Astrocyte of the spinal cord (primary cell): ENCODE data around the gene MEIS2.

Experiments
- DNase-seq: peaks from one replicate; pipeline ENCODE4 v3.0.0; 2011; ENCODE audit warnings: low read depth, low spot score
- H3K4me3 ChIP-seq: 2 replicates; pipeline ENCODE4 v1.5.1; 2011; ENCODE audit warnings: low read depth, mild to moderate bottlenecking, low read length, moderate library complexity
- in situ Hi-C: cut with HindIII; loops from 2 replicates; pipeline ENCODE4 v1.10.0; 2017; ENCODE audit warnings: low sequenced_read_pairs
- TF ChIP-seq, protein P1 (sequence below): IDR thresholded peaks from 2 replicates; pipeline ENCODE4 v1.5.1; 2012; ENCODE audit warnings: low read depth, mild to moderate bottlenecking, low read length, inconsistent platforms

Gene MEIS2

DNA sequence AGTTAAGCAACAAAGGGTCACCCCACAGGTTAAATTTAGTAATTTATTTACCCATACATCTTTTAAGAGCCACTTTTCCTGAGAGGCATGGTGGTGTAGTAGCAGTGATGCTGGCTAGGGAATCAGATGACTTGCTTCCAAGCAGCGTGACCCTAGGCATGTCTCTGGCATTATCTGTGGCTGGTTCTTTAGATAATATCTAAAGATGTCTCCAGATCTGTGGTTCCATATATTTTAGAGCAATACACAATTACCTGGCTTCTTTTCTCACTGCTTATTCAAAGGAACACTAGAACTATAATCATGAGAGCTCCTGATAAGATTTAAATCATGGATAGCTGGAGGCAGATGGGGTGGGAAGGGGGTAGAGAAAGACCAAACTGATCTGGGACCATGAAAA is 21.1 kb upstream of the MEIS2 start:
- in situ Hi-C loops = no loop called here
- TF ChIP-seq, protein P1, sequence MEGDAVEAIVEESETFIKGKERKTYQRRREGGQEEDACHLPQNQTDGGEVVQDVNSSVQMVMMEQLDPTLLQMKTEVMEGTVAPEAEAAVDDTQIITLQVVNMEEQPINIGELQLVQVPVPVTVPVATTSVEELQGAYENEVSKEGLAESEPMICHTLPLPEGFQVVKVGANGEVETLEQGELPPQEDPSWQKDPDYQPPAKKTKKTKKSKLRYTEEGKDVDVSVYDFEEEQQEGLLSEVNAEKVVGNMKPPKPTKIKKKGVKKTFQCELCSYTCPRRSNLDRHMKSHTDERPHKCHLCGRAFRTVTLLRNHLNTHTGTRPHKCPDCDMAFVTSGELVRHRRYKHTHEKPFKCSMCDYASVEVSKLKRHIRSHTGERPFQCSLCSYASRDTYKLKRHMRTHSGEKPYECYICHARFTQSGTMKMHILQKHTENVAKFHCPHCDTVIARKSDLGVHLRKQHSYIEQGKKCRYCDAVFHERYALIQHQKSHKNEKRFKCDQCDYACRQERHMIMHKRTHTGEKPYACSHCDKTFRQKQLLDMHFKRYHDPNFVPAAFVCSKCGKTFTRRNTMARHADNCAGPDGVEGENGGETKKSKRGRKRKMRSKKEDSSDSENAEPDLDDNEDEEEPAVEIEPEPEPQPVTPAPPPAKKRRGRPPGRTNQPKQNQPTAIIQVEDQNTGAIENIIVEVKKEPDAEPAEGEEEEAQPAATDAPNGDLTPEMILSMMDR = no peak

DNA sequence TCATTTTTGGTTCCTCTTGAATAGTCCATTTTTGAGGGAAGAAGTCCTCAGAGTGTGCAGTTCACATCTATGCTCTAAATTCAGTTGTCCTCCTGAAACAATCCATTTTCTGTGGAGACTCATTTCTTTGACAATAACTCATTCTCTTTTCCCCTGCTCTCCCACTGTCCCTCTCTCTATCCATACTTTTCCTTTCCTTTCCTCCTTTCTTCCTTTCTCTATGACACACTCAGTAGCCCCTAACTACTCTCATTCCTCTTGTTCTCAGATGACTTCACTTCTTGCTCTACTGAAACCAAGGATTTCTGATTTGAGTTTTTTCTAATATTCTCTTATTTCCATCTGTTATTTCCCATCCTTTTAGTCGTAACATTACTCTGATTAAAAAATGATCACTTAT is 16.7 kb upstream of the MEIS2 start:
- DNase-seq = no peak
- in situ Hi-C loops = no loop called here
- H3K4me3 ChIP-seq = no peak overlapping the region
- TF ChIP-seq, protein P1 = no peak

More for the DNA sequence above, 21.1 kb upstream of the MEIS2 start:
- H3K4me3 ChIP-seq = no peak overlapping the region
- DNase-seq = no peak

DNA sequence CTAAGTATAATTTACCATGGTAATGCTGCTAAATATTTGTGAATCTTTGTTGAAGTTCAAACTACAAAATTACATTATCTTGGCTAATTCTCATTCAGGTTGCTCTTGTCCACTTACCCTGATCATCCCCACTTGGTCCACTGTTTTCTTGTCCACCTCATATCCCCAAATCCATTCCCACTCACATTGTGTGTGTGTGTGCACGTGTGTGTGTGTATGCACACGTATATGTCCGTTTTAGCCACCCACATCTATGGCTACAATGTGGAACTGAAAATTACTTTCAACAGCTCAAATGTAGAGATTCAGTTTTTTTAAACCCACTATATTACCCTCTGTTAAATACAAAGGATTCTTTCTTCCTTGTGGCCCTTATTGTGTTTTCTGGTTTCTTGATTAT is 15.2 kb upstream of the MEIS2 start:
- no peak overlapping the region for H3K4me3 ChIP-seq
- in situ Hi-C loops = no loop called here
- DNase-seq = no peak
- TF ChIP-seq, protein P1 = no peak

DNA sequence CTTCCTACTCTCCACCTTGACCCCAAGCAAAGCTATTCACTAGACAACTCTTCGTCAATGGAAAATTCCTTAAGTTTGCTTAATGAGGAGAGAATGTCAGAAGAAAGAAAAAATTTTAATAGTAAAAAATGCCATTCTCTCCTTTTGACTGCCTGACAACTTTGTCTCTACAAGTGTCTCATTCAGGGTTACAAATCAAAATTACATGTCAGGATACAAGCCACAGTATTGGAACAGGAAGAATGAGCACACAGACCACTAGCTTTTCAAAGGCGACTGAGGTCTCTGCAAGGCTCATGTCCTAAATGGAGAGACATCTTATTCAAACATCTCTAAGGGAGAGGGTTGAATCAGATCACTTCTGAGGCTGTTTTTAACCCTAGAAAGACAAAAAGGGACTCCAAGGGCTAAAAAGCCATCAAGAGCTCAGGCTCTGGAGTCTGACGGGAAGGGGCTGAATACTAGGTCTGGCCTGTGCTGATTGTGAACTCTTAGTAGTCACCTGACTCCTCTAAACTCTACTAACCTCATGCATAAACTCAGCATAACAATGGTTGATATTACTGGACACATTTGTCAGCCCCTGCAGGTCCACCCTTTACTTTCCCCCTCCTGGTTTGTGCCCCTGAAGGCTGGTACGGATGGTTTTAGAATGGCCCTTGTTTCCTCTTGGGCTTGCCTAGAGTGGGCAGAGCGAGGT is 12.8 kb upstream of the MEIS2 start:
- in situ Hi-C loops = no loop called here
- TF ChIP-seq, protein P1 = no peak
- H3K4me3 ChIP-seq = no peak overlapping the region
- no peak for DNase-seq

DNA sequence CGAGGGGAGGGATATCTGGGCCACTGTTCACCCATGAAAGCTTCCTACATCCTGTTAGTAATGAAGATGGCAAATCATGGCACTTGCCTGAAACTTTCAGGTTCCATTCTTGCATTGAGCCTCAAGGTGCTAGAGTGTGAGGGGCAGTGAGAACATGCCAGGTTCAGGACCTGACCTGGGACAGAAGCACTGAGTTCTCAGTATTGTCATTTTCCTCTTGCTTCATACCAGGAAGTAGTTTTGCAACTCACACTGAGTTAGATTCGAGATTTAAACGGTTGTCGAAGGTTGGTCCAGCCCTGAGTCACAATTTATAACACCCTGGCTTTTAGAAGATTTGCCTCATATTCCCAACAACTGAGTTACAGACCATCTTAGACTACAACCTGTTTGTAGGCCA is 11.8 kb upstream of the MEIS2 start:
- TF ChIP-seq, protein P1 = no peak
- in situ Hi-C loops = no loop called here
- no peak overlapping the region for H3K4me3 ChIP-seq
- DNase-seq = no peak

DNA sequence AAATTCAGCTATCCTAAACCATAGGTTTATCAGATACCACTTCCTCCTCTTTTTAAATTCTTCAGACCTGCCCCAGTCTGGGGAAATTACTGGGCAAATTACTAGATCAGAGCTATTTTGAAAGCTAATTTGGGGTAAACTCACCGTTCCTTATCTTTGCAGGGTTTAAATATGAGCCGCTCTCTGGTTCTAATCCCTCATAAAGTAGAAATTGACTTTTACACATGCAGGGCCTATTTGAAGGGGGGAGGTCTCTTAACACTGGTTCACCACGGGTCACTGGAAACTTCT is 11.0 kb upstream of the MEIS2 start:
- no peak overlapping the region for H3K4me3 ChIP-seq
- TF ChIP-seq, protein P1 = no peak
- DNase-seq = no peak
- in situ Hi-C loops = no loop called here
